ENCODE measurements around the gene CIAO2B.
"Not testable (repeated sequence)": the region's sequence is repeated elsewhere in the genome, so short reads cannot be mapped to it uniquely, and the experiment has no call there.

The CIAO2B gene

DNA sequence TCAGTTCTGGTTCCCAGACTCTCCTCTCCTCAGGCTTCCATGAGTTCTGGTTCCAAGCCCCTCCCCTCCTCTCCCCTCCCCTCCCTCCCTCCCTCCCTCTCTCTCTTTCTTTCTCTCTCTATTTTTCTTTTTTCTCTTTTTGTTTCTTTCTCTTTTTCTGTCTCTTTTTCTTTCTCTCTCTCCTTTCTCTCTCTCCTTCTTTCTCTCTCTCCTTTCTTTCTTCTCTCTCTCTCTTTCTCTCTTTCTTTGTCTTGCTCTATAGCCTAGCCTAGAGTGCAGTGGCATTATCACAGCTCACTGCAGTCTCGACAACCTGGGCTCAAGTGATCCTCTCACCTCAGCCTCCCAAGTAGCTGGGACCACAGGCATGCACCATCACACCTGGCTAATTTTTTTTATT, 26.1 kb upstream of the CIAO2B start:
- Histone ChIP-seq H3K4me2 (ENCODE audit: low read length) (no peak overlapping the region), H2AK5ac (ENCODE audit: low read length) (no peak overlapping the region), H2BK120ac (ENCODE audit: low read depth, low read length) (no peak overlapping the region), H3K4me1 (ENCODE audit: control insufficient read depth, low read depth, low read length) (no peaks in the 10 kb centered on the region), H3K27ac (ENCODE audit: low read depth, low read length) (no peak overlapping the region), H4K8ac (ENCODE audit: low read depth, low read length) (no peak overlapping the region), H4K5ac (ENCODE audit: low read length) (no peak overlapping the region), H3K36me3 (ENCODE audit: control insufficient read depth, insufficient read depth, low read length) (no peaks in the 10 kb centered on the region), H2BK15ac (replicated peaks; ENCODE audit: low read depth) (no peak overlapping the region), H3K9ac (ENCODE audit: low read length) (no peak overlapping the region), H3K18ac (ENCODE audit: low read length) (no peak overlapping the region), H3K56ac (ENCODE audit: low read length) (no peak overlapping the region), H3K4me3 (ENCODE audit: low read length) (no peak overlapping the region), H3K27me3 (ENCODE audit: insufficient read depth, low read length, poor library complexity) (no peaks in the 10 kb centered on the region), H3K79me1 (ENCODE audit: low read length) (no peaks in the 10 kb centered on the region), H3K4ac (ENCODE audit: low read depth, low read length) (no peak overlapping the region), H3K79me2 (ENCODE audit: control insufficient read depth, insufficient read depth, low read length) (no peaks in the 10 kb centered on the region), H2BK5ac (ENCODE audit: low read length) (no peak overlapping the region), H3K23ac (ENCODE audit: low read length) (no peak overlapping the region)
- no CpG with 5 or more reads among the region's 1 CpG for WGBS (ENCODE audit: extremely low coverage, insufficient coverage, low lambda C conversion rate)
- no peak for DNase-seq

DNA sequence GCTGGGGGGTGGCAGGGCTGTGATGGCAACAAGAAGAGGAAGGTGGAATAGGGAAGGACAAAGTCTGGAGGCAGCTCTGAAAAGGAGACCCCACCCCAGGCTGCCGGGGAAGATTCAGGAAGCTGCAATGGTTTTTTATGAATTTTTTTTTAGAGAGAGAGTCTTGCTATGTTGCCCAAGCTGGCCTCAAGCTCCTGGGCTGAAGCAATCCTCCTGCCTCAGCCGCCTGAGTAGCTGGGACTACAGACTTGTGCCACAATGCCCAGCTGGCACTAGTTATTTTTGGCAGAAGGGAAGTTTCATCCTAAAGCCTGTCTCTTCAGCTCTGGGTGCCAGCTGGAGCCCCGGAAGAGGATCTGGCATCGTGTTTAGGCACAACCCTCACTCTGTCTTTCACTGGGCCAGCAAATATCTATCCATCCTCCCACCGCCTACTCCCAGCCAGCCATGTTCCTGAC, 25.5 kb upstream of the CIAO2B start:
- no peak overlapping the region for H3K27ac ChIP-seq (ENCODE audit: low read depth, low read length)
- no peak overlapping the region for H2BK5ac ChIP-seq (ENCODE audit: low read length)
- no peak overlapping the region for H3K4ac ChIP-seq (ENCODE audit: low read depth, low read length)
- no peaks in the 10 kb centered on the region for H3K27me3 ChIP-seq (ENCODE audit: insufficient read depth, low read length, poor library complexity)
- H3K4me3 ChIP-seq (ENCODE audit: low read length): no peak overlapping the region
- H3K36me3 ChIP-seq (ENCODE audit: control insufficient read depth, insufficient read depth, low read length): no peaks in the 10 kb centered on the region
- no peak overlapping the region for H2BK15ac ChIP-seq (replicated peaks; ENCODE audit: low read depth)
- H3K4me2 ChIP-seq (ENCODE audit: low read length): no peak overlapping the region
- no peak overlapping the region for H2AK5ac ChIP-seq (ENCODE audit: low read length)
- no peak overlapping the region for H3K18ac ChIP-seq (ENCODE audit: low read length)
- H3K79me1 ChIP-seq (ENCODE audit: low read length): no peaks in the 10 kb centered on the region
- H4K5ac ChIP-seq (ENCODE audit: low read length): no peak overlapping the region
- WGBS (ENCODE audit: extremely low coverage, insufficient coverage, low lambda C conversion rate): no CpG with 5 or more reads among the region's 5 CpGs
- no peak overlapping the region for H3K9ac ChIP-seq (ENCODE audit: low read length)
- no peaks in the 10 kb centered on the region for H3K4me1 ChIP-seq (ENCODE audit: control insufficient read depth, low read depth, low read length)
- no peak overlapping the region for H3K56ac ChIP-seq (ENCODE audit: low read length)
- no peak overlapping the region for H2BK120ac ChIP-seq (ENCODE audit: low read depth, low read length)
- no peak for DNase-seq
- no peak overlapping the region for H3K23ac ChIP-seq (ENCODE audit: low read length)
- H3K79me2 ChIP-seq (ENCODE audit: control insufficient read depth, insufficient read depth, low read length): no peaks in the 10 kb centered on the region
- no peak overlapping the region for H4K8ac ChIP-seq (ENCODE audit: low read depth, low read length)

DNA sequence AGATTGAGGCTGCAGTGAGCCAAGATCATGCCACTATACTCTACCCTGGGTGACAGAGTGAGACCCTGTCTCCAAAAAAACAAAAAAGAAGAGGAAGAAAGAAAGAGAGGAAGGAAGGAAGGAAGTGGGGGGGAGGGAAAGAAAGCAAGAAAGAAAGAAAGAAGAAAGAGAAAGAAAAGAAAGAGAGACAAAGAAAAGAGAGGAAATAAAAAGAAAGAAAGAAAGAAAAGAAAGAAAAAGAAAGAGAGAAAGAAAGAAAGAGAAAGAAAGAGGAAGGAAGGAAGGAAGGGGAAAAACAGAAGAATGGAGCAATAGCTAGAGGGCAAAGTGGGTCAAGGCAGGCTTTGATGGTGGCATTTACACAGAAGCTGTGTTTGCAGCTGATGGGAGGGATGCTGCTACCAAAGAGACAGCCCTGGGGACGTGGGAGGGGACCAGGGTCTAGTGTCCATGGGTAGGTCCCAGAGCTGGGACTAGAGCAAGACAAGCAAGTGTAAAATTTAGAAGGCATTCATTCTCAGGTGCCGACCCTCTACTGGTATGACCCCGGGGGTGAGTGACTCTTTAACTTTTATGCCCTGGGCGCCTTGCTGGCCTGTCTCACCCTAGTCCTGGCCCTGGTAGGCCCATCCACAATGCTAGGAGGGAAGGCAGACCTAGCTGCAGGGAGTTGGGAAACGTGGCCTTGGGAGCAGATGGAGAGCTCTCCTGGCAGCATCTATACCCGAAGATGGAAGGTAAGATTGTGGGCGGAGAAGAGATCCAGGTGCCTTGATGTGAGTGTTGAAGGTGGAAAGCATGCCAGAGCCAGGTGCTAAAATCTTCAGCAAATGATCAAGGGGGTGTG, 24.9 kb upstream of the CIAO2B start:
- Histone ChIP-seq H3K79me2 (ENCODE audit: control insufficient read depth, insufficient read depth, low read length) (no peaks in the 10 kb centered on the region), H3K4ac (ENCODE audit: low read depth, low read length) (no peak overlapping the region), H3K27ac (ENCODE audit: low read depth, low read length) (no peak overlapping the region), H4K5ac (ENCODE audit: low read length) (no peak overlapping the region), H3K4me2 (ENCODE audit: low read length) (no peak overlapping the region), H3K18ac (ENCODE audit: low read length) (no peak overlapping the region), H3K36me3 (ENCODE audit: control insufficient read depth, insufficient read depth, low read length) (no peaks in the 10 kb centered on the region), H3K9ac (ENCODE audit: low read length) (no peak overlapping the region), H2BK5ac (ENCODE audit: low read length) (no peak overlapping the region), H3K23ac (ENCODE audit: low read length) (no peak overlapping the region), H4K8ac (ENCODE audit: low read depth, low read length) (no peak overlapping the region), H3K56ac (ENCODE audit: low read length) (no peak overlapping the region), H3K27me3 (ENCODE audit: insufficient read depth, low read length, poor library complexity) (no peaks in the 10 kb centered on the region), H3K4me1 (ENCODE audit: control insufficient read depth, low read depth, low read length) (no peaks in the 10 kb centered on the region), H2AK5ac (ENCODE audit: low read length) (no peak overlapping the region), H2BK120ac (ENCODE audit: low read depth, low read length) (no peak overlapping the region), H2BK15ac (replicated peaks; ENCODE audit: low read depth) (no peak overlapping the region), H3K79me1 (ENCODE audit: low read length) (no peaks in the 10 kb centered on the region), H3K4me3 (ENCODE audit: low read length) (no peak overlapping the region)
- no peak for DNase-seq
- WGBS (ENCODE audit: extremely low coverage, insufficient coverage, low lambda C conversion rate): no CpG with 5 or more reads among the region's 7 CpGs

DNA sequence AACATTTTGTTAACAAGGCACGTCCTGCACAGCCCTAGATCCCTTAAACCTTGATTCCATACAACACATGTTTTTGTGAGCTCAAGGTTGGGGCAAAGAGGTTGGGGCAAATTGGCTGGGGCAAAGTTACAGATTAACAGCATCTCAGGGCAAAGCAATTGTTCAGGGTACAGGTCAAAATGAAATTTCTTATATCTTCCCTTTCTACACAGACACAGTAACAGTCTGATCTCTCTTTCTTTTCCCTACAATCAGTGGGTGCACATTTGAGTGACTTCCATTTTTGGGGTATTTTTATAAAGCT, 21.9 kb upstream of the CIAO2B start:
- not testable (repeated sequence) for H3K79me2 ChIP-seq (ENCODE audit: control insufficient read depth, insufficient read depth, low read length); H3K56ac ChIP-seq (ENCODE audit: low read length); H3K4me3 ChIP-seq (ENCODE audit: low read length); H4K8ac ChIP-seq (ENCODE audit: low read depth, low read length); H3K4me2 ChIP-seq (ENCODE audit: low read length); H3K27me3 ChIP-seq (ENCODE audit: insufficient read depth, low read length, poor library complexity); H3K36me3 ChIP-seq (ENCODE audit: control insufficient read depth, insufficient read depth, low read length); H4K5ac ChIP-seq (ENCODE audit: low read length); H2BK5ac ChIP-seq (ENCODE audit: low read length); H3K23ac ChIP-seq (ENCODE audit: low read length); H2AK5ac ChIP-seq (ENCODE audit: low read length); H2BK15ac ChIP-seq (replicated peaks; ENCODE audit: low read depth); H3K4me1 ChIP-seq (ENCODE audit: control insufficient read depth, low read depth, low read length); H3K27ac ChIP-seq (ENCODE audit: low read depth, low read length); H3K9ac ChIP-seq (ENCODE audit: low read length); H2BK120ac ChIP-seq (ENCODE audit: low read depth, low read length); H3K4ac ChIP-seq (ENCODE audit: low read depth, low read length); DNase-seq; H3K18ac ChIP-seq (ENCODE audit: low read length); H3K79me1 ChIP-seq (ENCODE audit: low read length)
- no CpG with 5 or more reads among the region's 1 CpG for WGBS (ENCODE audit: extremely low coverage, insufficient coverage, low lambda C conversion rate)

DNA sequence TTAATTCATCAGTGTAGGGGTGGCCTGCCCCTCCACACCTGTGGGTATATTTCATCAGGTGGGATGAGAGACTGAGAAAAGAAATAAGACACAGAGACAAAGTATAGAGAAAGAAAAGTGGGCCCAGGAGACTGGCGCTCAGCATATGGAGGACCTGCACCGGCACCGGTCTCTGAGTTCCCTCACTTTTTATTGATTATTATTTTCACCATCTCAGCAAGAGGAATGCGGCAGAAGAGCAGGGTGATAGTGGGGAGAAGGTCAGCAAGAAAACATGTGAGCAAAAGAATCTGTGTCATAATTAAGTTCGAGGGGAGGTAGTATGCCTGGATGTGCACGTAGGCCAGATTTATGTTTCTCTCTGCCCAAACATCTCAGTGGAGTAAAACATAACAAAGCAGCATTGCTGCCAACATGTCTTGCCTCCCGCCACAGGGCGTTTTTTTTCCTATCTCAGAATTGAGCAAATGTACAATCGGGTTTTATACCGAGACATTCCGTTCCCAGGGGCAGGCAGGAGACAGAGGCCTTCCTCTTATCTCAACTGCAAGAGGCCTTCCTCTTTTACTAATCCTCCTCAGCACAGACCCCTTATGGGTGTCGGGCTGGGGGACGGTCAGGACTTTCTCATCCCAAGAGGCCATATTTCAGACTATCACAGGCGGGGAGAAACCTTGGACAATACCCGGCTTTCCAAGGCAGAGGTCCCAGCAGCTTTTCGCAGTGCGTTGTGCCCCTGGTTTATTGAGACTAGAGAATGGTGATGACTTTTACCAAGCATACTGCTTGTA, 21.4 kb upstream of the CIAO2B start:
- H2BK15ac ChIP-seq (replicated peaks; ENCODE audit: low read depth); H3K23ac ChIP-seq (ENCODE audit: low read length); H3K27ac ChIP-seq (ENCODE audit: low read depth, low read length); H3K36me3 ChIP-seq (ENCODE audit: control insufficient read depth, insufficient read depth, low read length); H3K4me3 ChIP-seq (ENCODE audit: low read length); H3K18ac ChIP-seq (ENCODE audit: low read length); H3K79me2 ChIP-seq (ENCODE audit: control insufficient read depth, insufficient read depth, low read length); H2BK5ac ChIP-seq (ENCODE audit: low read length); H3K9ac ChIP-seq (ENCODE audit: low read length); H4K5ac ChIP-seq (ENCODE audit: low read length); H3K4me2 ChIP-seq (ENCODE audit: low read length); H3K4me1 ChIP-seq (ENCODE audit: control insufficient read depth, low read depth, low read length); H3K56ac ChIP-seq (ENCODE audit: low read length); DNase-seq; H3K27me3 ChIP-seq (ENCODE audit: insufficient read depth, low read length, poor library complexity); H3K79me1 ChIP-seq (ENCODE audit: low read length); H2AK5ac ChIP-seq (ENCODE audit: low read length); H2BK120ac ChIP-seq (ENCODE audit: low read depth, low read length); H3K4ac ChIP-seq (ENCODE audit: low read depth, low read length); H4K8ac ChIP-seq (ENCODE audit: low read depth, low read length): not testable (repeated sequence)
- WGBS (ENCODE audit: extremely low coverage, insufficient coverage, low lambda C conversion rate): no CpG with 5 or more reads among the region's 17 CpGs

All from mesendoderm (in vitro differentiated cells).